HL-60 (cell line): ENCODE data around the gene ETV6.

Experiments
- CTCF ChIP-seq: IDR thresholded peaks from one replicate; pipeline ENCODE4 v1.5.1; 2011; ENCODE audit warnings: low read length, control low read depth, inconsistent platforms; ENCODE audit not compliant: insufficient read depth
- REST ChIP-seq: IDR thresholded peaks from 2 replicates; pipeline ENCODE4 v1.6.1; 2012; ENCODE audit warnings: low read depth; ENCODE audit not compliant: insufficient replicate concordance

- TF ChIP-seq CTCF, result no peak
- no peak for TF ChIP-seq REST
These were observed 214.0 kb downstream of the ETV6 start for GRCh38 chr12:11863478-11863906.
